CD4-positive, alpha-beta T cell treated with Interleukin-4 for 4 hours (primary cell): ENCODE results near the gene CIAO3.
"Not testable (repeated sequence)": the region's sequence is repeated elsewhere in the genome, so short reads cannot be mapped to it uniquely, and the experiment has no call there.

Experiments used
- DNase-seq: peaks from one replicate; pipeline ENCODE4 v3.0.0-alpha.2; 2020

The CIAO3 gene

GRCh38 chr16:759110-759910, 18.5 kb upstream of the CIAO3 start:
- no peak for DNase-seq

GRCh38 chr16:756428-756827, 15.6 kb upstream of the CIAO3 start:
- no peak for DNase-seq

GRCh38 chr16:754656-755055, 13.9 kb upstream of the CIAO3 start:
- no peak for DNase-seq

GRCh38 chr16:754121-754607, 13.4 kb upstream of the CIAO3 start:
- not testable (repeated sequence) for DNase-seq

GRCh38 chr16:752007-752312, 11.2 kb upstream of the CIAO3 start:
- DNase-seq = no peak

GRCh38 chr16:751152-752006, 10.6 kb upstream of the CIAO3 start:
- no peak for DNase-seq

GRCh38 chr16:750485-750884, 9.7 kb upstream of the CIAO3 start:
- no peak for DNase-seq

- DNase-seq = no peak
Observed at GRCh38 chr16:749010-749409, 8.2 kb upstream of the CIAO3 start.

- no peak for DNase-seq
Observed at GRCh38 chr16:747978-748746, 7.4 kb upstream of the CIAO3 start.

- DNase-seq = no peak
Observed at GRCh38 chr16:746637-747036, 5.8 kb upstream of the CIAO3 start.

- no peak for DNase-seq
Observed at GRCh38 chr16:745739-746138, 4.9 kb upstream of the CIAO3 start.

GRCh38 chr16:743794-744500, 3.1 kb upstream of the CIAO3 start:
- DNase-seq = no peak

GRCh38 chr16:742894-743293, 2.1 kb upstream of the CIAO3 start:
- not testable (repeated sequence) for DNase-seq

GRCh38 chr16:741986-742629, 1.3 kb upstream of the CIAO3 start:
- no peak for DNase-seq

- no peak for DNase-seq
Observed at GRCh38 chr16:740459-740763, 386 bp downstream of the CIAO3 start.

- DNase-seq = no peak
Observed at GRCh38 chr16:739560-740458, 988 bp downstream of the CIAO3 start.

- DNase-seq = no peak
Observed at GRCh38 chr16:736936-737481, 3.8 kb downstream of the CIAO3 start.

- no peak for DNase-seq
Observed at GRCh38 chr16:735982-736453, 4.8 kb downstream of the CIAO3 start.

- DNase-seq = no peak
Observed at GRCh38 chr16:734981-735881, 5.6 kb downstream of the CIAO3 start.
